ENCODE data around the gene RAB20. TPM values are rescaled to one million over a fixed set of nuclear protein-coding genes. Genes with fewer than 3 reads are reported as not detected.

Gene RAB20
- total RNA-seq, 1 experiment from 2014 or later = 1.7 TPM

DNA sequence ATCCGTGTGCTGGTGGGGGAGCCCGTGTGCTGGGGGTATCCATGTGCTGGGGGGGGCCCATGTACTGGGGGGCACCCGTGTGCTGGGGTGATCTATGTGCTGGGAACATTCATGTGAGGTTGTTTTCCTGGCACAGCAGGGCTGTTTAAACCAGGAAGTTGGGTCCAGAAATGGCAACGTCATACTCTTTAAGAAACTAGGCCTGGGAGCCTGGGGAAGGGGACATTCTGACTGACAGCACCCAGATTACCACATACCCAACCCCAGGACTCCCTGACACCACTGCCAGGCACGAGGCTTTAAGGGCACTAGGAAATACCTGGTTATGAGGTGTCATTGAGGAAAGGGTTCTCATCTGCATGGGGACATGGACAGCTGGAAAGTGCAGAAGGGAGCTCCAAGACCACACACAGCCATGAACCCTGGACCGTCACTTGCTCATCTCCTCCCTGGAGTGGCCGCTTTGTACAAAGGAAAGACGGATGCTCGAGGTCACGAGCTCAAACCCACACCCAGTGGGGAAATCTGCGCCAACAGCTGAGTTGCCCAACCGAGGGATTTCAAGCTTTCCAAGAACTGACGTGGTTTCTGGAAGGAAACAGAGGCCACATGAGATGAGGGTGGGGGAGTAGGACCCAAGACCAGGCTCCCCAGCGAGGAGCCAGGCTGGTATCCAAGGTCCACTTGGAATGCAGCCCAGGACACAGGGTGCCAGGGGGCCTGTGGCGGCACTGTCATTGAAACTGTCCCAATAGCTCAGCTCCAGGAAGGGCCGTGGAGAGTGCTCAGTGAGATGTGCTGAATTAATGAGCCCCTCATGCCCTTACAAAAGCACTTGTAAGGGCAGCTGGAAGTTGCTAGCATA lies 40.9 kb downstream of the RAB20 start:
- TF ChIP-seq CTCF (IDR thresholded peaks at IDR 0.05; ENCODE audit: unreplicated experiment) = no peak
- ChIA-PET POLR2A (interaction anchor here (0.7 kb wide), 1 partner anchor 658 kb away, joined by 3 read pairs; no protein-coding TSS in a partner anchor), CTCF (no interaction called here)
- BruUV-seq (replicated peaks) = no TSS peak
- Mint-ChIP-seq H3K4me3 (ENCODE audit: unreplicated experiment) (no peak overlapping the region), H3K27me3 (ENCODE audit: insufficient read depth, unreplicated experiment) (no peaks in the 10 kb centered on the region), H3K27ac (ENCODE audit: low read depth, unreplicated experiment) (no peak overlapping the region), H3K4me1 (ENCODE audit: insufficient read depth, unreplicated experiment) (peaks cover 20% of the 10 kb centered on the region), H3K9me3 (ENCODE audit: unreplicated experiment) (no peaks in the 10 kb centered on the region), H3K36me3 (ENCODE audit: insufficient read depth, unreplicated experiment) (no peaks in the 10 kb centered on the region)
- intact Hi-C loops (cut with micrococcal nuclease) = no loop called here
- DNase-seq (ENCODE audit: unreplicated experiment) = peak; percentile 89

DNA sequence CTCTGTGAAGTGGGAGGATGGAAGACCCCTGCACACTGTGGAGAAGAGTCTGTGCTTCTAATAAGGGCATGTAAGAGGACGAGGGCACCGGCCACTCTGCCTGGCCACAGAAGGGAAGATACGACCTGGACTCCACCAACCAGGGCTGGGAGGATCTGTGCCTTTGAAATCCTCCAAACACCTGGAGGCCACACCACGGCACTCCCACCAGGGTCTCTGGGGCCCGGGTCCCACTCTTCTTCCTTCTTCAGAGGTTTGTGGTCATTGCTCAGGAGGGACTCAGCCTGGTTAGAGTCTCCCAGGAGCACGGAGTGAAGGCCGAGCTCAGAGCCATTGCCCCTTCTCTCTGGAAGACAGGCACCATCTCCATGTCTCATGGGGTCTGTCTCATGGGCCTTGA lies 42.0 kb downstream of the RAB20 start:
- ChIA-PET POLR2A (no interaction called here), CTCF (no interaction called here)
- Mint-ChIP-seq H3K27me3 (ENCODE audit: insufficient read depth, unreplicated experiment) (no peaks in the 10 kb centered on the region), H3K4me1 (ENCODE audit: insufficient read depth, unreplicated experiment) (peaks cover 11% of the 10 kb centered on the region), H3K36me3 (ENCODE audit: insufficient read depth, unreplicated experiment) (no peaks in the 10 kb centered on the region), H3K27ac (ENCODE audit: low read depth, unreplicated experiment) (no peak overlapping the region), H3K4me3 (ENCODE audit: unreplicated experiment) (no peak overlapping the region), H3K9me3 (ENCODE audit: unreplicated experiment) (no peaks in the 10 kb centered on the region)
- DNase-seq (ENCODE audit: unreplicated experiment) = no peak
- no TSS peak for BruUV-seq (replicated peaks)
- intact Hi-C loops (cut with micrococcal nuclease) = no loop called here
- TF ChIP-seq CTCF (IDR thresholded peaks at IDR 0.05; ENCODE audit: unreplicated experiment) = no peak

GRCh38 chr13:110519046-110519445 lies 42.5 kb downstream of the RAB20 start:
- intact Hi-C loops (cut with micrococcal nuclease) = no loop called here
- DNase-seq (ENCODE audit: unreplicated experiment) = no peak
- BruUV-seq (replicated peaks) = no TSS peak
- H3K27ac Mint-ChIP-seq (ENCODE audit: low read depth, unreplicated experiment) = no peak overlapping the region
- POLR2A ChIA-PET = no interaction called here
- no peaks in the 10 kb centered on the region for H3K36me3 Mint-ChIP-seq (ENCODE audit: insufficient read depth, unreplicated experiment)
- H3K4me3 Mint-ChIP-seq (ENCODE audit: unreplicated experiment) = no peak overlapping the region
- H3K4me1 Mint-ChIP-seq (ENCODE audit: insufficient read depth, unreplicated experiment) = peaks cover 6% of the 10 kb centered on the region
- no peaks in the 10 kb centered on the region for H3K27me3 Mint-ChIP-seq (ENCODE audit: insufficient read depth, unreplicated experiment)
- no peaks in the 10 kb centered on the region for H3K9me3 Mint-ChIP-seq (ENCODE audit: unreplicated experiment)
- no peak for TF ChIP-seq CTCF (IDR thresholded peaks at IDR 0.05; ENCODE audit: unreplicated experiment)
- CTCF ChIA-PET = no interaction called here

DNA sequence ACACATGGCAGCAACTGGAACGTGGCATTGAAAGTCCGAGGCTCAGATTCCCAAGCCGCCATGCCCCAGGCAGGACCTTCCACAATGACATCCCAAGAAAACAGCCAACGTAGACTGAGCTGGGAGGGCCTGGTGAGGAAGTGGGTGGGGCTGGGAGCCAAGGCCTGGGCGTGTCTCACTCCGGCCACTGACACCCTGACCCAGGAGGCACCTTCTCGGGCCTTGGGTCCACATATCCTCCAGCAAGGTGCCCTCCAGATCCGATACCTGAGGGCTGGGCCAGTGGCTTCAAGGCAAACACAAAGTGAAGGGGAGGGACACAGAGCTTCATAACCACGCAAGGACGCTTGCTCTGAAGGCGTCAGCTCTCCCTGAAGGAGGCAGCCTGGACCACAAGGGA lies 43.0 kb downstream of the RAB20 start:
- CTCF ChIA-PET = interaction anchor here (0.6 kb wide), 1 partner anchor 10 kb away, joined by 3 read pairs; no protein-coding TSS in a partner anchor
- H3K27ac Mint-ChIP-seq (ENCODE audit: low read depth, unreplicated experiment) = no peak overlapping the region

More for the DNA sequence above, 43.0 kb downstream of the RAB20 start:
- POLR2A ChIA-PET = no interaction called here
- no peak for DNase-seq (ENCODE audit: unreplicated experiment)
- Mint-ChIP-seq H3K4me1 (ENCODE audit: insufficient read depth, unreplicated experiment) (peaks cover 5% of the 10 kb centered on the region), H3K27me3 (ENCODE audit: insufficient read depth, unreplicated experiment) (no peaks in the 10 kb centered on the region), H3K9me3 (ENCODE audit: unreplicated experiment) (no peaks in the 10 kb centered on the region), H3K36me3 (ENCODE audit: insufficient read depth, unreplicated experiment) (no peaks in the 10 kb centered on the region), H3K4me3 (ENCODE audit: unreplicated experiment) (no peak overlapping the region)
- no TSS peak for BruUV-seq (replicated peaks)
- TF ChIP-seq CTCF (IDR thresholded peaks at IDR 0.05; ENCODE audit: unreplicated experiment) = no peak
- intact Hi-C loops (cut with micrococcal nuclease) = no loop called here
